ENCODE results near the gene PKN2. TPM values are rescaled to one million over a fixed set of nuclear protein-coding genes. Genes with fewer than 3 reads are reported as not detected.

The PKN2 gene
- polyA plus RNA-seq, 2 donors, result 14.0 to 22.4 TPM

DNA sequence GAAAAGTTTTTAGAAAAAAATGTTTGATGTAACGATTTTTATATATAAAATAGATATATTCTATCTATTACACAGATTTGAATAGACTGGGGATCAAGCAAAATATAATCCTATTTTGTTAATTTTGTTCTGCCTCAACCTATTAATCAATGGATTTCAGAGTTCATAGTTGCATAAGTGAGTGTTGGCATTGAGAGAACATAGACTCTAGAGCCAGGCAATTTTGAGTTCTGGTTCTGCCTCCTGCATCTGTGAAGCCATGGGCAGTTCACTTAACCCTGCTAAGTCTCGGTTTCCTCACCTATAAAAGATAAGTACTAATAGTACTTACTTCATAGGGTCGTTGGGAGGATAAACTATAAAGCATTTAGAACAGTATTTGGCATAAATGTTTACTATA, 13.6 kb upstream of the PKN2 start:
- no peak overlapping the region for H3K27ac ChIP-seq (ENCODE audit: low read depth in 2 of 2, low read length in 1 of 2)

DNA sequence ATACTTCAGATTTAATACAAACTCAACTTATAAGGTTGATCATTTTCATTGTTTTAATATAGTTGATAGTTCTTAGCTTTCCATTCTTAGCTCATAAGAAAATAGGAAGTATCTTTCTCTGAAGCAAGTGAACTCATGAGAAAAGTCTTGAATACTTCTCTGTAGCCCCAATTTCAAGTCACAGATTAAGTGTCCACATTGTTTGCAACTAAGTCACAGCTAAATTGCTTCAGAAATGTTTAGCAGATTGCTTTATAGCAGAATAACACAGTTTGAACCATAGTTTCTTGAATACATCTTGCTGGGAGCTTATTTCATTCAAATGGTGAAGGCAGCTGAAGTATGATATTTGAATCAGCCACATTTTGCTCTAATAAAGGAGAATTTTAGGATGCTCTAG, 10.6 kb upstream of the PKN2 start:
- H3K4me1 ChIP-seq (ENCODE audit: control insufficient read depth in 2 of 2, insufficient read depth in 2 of 2, low read length in 1 of 2), result no peaks in the 10 kb centered on the region
- no peaks in the 10 kb centered on the region for H3K27me3 ChIP-seq (ENCODE audit: control insufficient read depth in 1 of 2, insufficient read depth in 2 of 2, low read length in 2 of 2)
- H3K27ac ChIP-seq (ENCODE audit: low read depth in 2 of 2, low read length in 1 of 2), result no peak overlapping the region
- no peaks in the 10 kb centered on the region for H3K9me3 ChIP-seq (ENCODE audit: control insufficient read depth in 2 of 2, insufficient read depth in 1 of 2, low read depth in 1 of 2, low read length in 1 of 2)
- H3K4me3 ChIP-seq (ENCODE audit: low read depth in 1 of 2, low read length in 2 of 2), result no peak overlapping the region
- no peaks in the 10 kb centered on the region for H3K36me3 ChIP-seq (ENCODE audit: control insufficient read depth in 2 of 2, insufficient read depth in 2 of 2, low read length in 1 of 2)

More for the DNA sequence above, 13.6 kb upstream of the PKN2 start:
- Histone ChIP-seq H3K4me1 (ENCODE audit: control insufficient read depth in 2 of 2, insufficient read depth in 2 of 2, low read length in 1 of 2) (no peaks in the 10 kb centered on the region), H3K36me3 (ENCODE audit: control insufficient read depth in 2 of 2, insufficient read depth in 2 of 2, low read length in 1 of 2) (no peaks in the 10 kb centered on the region), H3K9me3 (ENCODE audit: control insufficient read depth in 2 of 2, insufficient read depth in 1 of 2, low read depth in 1 of 2, low read length in 1 of 2) (no peaks in the 10 kb centered on the region), H3K27me3 (ENCODE audit: control insufficient read depth in 1 of 2, insufficient read depth in 2 of 2, low read length in 2 of 2) (no peaks in the 10 kb centered on the region), H3K4me3 (ENCODE audit: low read depth in 1 of 2, low read length in 2 of 2) (no peak overlapping the region)
- WGBS, 2 donors, result 67 to 80% methylated on average over 3 of the region's 3 CpGs

DNA sequence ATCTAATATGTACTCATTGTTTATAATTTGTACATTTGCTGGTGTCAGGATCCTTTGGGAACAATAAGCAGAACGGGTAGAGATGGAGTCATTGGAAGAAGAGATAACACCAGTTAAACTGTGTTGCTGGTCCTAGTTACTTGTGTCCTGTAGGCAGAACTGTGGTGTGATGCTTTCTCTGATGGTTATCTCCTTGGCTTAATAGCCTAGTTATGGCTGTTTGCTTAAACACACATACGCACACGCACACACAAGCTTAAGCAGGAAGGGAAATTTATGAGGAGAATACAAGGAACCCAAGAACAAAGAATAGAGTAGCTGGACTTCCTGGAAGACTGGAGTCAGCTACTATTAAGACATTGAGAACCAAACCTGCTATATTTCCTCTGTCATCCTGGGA, 5.7 kb upstream of the PKN2 start:
- Histone ChIP-seq H3K9me3 (ENCODE audit: control insufficient read depth in 2 of 2, insufficient read depth in 1 of 2, low read depth in 1 of 2, low read length in 1 of 2) (no peaks in the 10 kb centered on the region), H3K4me1 (ENCODE audit: control insufficient read depth in 2 of 2, insufficient read depth in 2 of 2, low read length in 1 of 2) (peaks cover 0 to 2% of the 10 kb centered on the region in 2 donors), H3K36me3 (ENCODE audit: control insufficient read depth in 2 of 2, insufficient read depth in 2 of 2, low read length in 1 of 2) (no peaks in the 10 kb centered on the region), H3K4me3 (ENCODE audit: low read depth in 1 of 2, low read length in 2 of 2) (no peak overlapping the region), H3K27ac (ENCODE audit: low read depth in 2 of 2, low read length in 1 of 2) (no peak overlapping the region), H3K27me3 (ENCODE audit: control insufficient read depth in 1 of 2, insufficient read depth in 2 of 2, low read length in 2 of 2) (no peaks in the 10 kb centered on the region)
- 73 to 75% methylated on average over 3 of the region's 3 CpGs for WGBS, 2 donors

DNA sequence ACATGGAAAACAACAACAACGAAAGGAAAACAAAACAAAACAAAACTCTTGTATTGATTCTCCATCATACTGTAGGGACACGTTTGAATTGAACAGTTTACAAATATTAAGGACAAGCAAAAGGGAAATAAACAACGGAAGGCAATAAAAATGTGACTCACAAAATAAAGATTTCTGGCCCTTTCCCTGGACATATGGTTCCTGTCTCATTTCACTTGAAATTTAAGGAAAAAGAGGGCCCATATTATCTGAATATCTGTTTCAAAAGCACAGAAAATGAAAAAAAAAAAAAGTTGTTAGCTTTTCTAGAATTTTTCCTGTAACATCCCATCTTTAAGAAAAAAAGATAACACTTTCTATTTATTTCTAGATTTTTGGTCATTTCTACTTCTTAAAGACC, 3.6 kb upstream of the PKN2 start:
- 58 to 66% methylated on average over 3 of the region's 3 CpGs for WGBS, 2 donors
- Histone ChIP-seq H3K9me3 (ENCODE audit: control insufficient read depth in 2 of 2, insufficient read depth in 1 of 2, low read depth in 1 of 2, low read length in 1 of 2) (no peaks in the 10 kb centered on the region), H3K36me3 (ENCODE audit: control insufficient read depth in 2 of 2, insufficient read depth in 2 of 2, low read length in 1 of 2) (no peaks in the 10 kb centered on the region), H3K27me3 (ENCODE audit: control insufficient read depth in 1 of 2, insufficient read depth in 2 of 2, low read length in 2 of 2) (no peaks in the 10 kb centered on the region), H3K4me3 (ENCODE audit: low read depth in 1 of 2, low read length in 2 of 2) (no peak overlapping the region), H3K27ac (ENCODE audit: low read depth in 2 of 2, low read length in 1 of 2) (no peak overlapping the region), H3K4me1 (ENCODE audit: control insufficient read depth in 2 of 2, insufficient read depth in 2 of 2, low read length in 1 of 2) (peaks cover 0 to 2% of the 10 kb centered on the region in 2 donors)

DNA sequence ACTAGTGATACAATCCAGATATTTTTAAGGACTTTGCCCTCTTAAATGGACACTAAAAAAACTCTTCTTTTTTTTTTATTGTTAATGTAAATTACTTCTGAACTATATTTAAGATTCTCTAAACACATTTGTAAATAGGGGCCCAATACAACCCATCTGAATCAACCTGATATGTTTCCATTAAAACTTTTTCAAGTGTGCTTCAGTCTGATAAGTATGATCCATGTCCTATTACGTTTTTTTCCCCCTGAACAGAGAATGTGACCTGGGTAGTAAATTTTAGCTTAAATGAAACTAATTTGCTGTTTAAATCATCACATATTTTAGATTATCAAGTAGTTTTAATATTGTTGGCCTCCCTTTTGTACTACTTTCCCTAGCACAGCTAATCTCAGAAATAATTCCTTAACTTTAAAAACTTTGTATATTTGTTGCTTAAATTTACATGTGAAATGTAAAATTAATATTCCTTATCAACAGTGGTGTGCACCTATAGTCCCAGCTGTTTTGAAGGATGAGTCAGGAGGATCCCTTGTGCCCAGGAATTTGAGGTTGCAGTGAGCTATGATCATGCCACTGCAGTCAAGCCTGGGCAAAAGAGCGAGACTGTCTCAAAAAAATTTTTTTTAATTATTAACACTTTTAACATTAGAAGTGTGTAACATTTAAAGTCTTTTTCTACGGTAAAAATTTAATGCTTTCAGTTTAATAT, 3.0 kb upstream of the PKN2 start:
- peaks cover 0 to 2% of the 10 kb centered on the region in 2 donors for H3K4me1 ChIP-seq (ENCODE audit: control insufficient read depth in 2 of 2, insufficient read depth in 2 of 2, low read length in 1 of 2)
- no peaks in the 10 kb centered on the region for H3K36me3 ChIP-seq (ENCODE audit: control insufficient read depth in 2 of 2, insufficient read depth in 2 of 2, low read length in 1 of 2)
- no peaks in the 10 kb centered on the region for H3K9me3 ChIP-seq (ENCODE audit: control insufficient read depth in 2 of 2, insufficient read depth in 1 of 2, low read depth in 1 of 2, low read length in 1 of 2)
- 91 to 95% methylated on average over 3 of the region's 3 CpGs for WGBS, 2 donors
- H3K27me3 ChIP-seq (ENCODE audit: control insufficient read depth in 1 of 2, insufficient read depth in 2 of 2, low read length in 2 of 2), result no peaks in the 10 kb centered on the region
- H3K4me3 ChIP-seq (ENCODE audit: low read depth in 1 of 2, low read length in 2 of 2), result no peak overlapping the region
- H3K27ac ChIP-seq (ENCODE audit: low read depth in 2 of 2, low read length in 1 of 2), result no peak overlapping the region

DNA sequence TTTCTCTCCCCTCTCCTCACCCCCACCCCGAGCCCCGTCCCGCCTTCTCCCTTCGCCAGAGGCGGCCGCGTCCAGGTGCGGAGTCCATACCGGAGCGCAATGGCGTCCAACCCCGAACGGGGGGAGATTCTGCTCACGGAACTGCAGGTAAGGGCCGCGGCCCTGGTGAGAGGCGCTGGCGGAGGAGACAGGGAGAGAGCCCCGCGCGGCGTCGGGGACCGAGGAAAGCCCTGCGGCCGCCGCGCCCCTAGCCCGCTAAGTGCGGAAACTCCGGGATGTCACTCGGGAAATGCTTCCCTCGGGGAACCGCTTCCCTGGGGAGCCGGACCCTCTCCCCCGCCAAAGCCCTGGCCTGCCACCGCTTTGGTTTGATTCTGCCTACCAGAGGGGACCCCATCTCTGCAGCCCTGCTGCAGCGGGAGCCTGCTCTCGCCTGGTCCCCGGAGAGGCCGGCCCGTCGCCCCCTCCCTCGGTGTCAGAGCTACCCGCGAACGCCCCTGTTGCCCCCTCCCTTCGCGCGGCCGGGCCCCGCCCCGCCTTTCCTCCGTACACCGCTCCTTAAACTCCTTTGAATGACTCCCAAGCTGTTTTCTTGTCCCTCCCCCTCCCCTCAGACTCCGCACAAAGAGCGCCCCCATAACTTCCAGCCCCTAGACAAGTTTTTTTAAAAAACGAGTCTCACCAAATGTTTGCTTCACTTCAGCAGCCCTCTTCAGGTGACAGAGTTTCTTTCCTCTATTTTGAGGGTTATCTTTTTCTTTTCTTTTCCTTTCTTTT, 597 bp downstream of the PKN2 start:
- no peaks in the 10 kb centered on the region for H3K36me3 ChIP-seq (ENCODE audit: control insufficient read depth in 2 of 2, insufficient read depth in 2 of 2, low read length in 1 of 2)
- 0 to 1% methylated on average over 54 to 58 of the region's 58 CpGs for WGBS, 2 donors
- H3K4me1 ChIP-seq (ENCODE audit: control insufficient read depth in 2 of 2, insufficient read depth in 2 of 2, low read length in 1 of 2), result peaks cover 0 to 2% of the 10 kb centered on the region in 2 donors
- no peaks in the 10 kb centered on the region for H3K27me3 ChIP-seq (ENCODE audit: control insufficient read depth in 1 of 2, insufficient read depth in 2 of 2, low read length in 2 of 2)
- peak overlapping the region; percentile 96 to 97 for H3K4me3 ChIP-seq (ENCODE audit: low read depth in 1 of 2, low read length in 2 of 2)
- peak overlapping the region; percentile 98 for H3K27ac ChIP-seq (ENCODE audit: low read depth in 2 of 2, low read length in 1 of 2)
- no peaks in the 10 kb centered on the region for H3K9me3 ChIP-seq (ENCODE audit: control insufficient read depth in 2 of 2, insufficient read depth in 1 of 2, low read depth in 1 of 2, low read length in 1 of 2)

DNA sequence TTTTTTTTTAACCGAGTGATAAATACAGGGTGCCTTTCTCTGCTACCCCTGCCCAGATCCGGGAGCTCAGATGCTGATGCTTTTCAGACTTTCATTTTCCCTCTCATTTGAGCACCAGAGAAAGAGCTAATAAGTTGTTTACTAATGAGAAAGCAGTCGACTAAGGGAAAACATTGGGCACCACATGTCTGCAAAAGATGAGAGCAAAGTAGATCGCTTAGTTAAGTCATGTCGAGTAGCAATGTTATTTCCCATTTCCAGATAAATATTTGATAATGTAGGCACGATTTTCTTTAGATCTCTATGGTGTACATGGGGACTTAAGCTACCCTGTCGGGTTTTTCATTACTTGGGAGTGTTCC, 1.2 kb downstream of the PKN2 start:
- no peaks in the 10 kb centered on the region for H3K9me3 ChIP-seq (ENCODE audit: control insufficient read depth in 2 of 2, insufficient read depth in 1 of 2, low read depth in 1 of 2, low read length in 1 of 2)
- H3K36me3 ChIP-seq (ENCODE audit: control insufficient read depth in 2 of 2, insufficient read depth in 2 of 2, low read length in 1 of 2), result no peaks in the 10 kb centered on the region
- H3K4me1 ChIP-seq (ENCODE audit: control insufficient read depth in 2 of 2, insufficient read depth in 2 of 2, low read length in 1 of 2), result peaks cover 0 to 2% of the 10 kb centered on the region in 2 donors
- H3K27ac ChIP-seq (ENCODE audit: low read depth in 2 of 2, low read length in 1 of 2), result peak overlapping the region; percentile 98
- 0 to 1% methylated on average over 7 of the region's 7 CpGs for WGBS, 2 donors
- H3K27me3 ChIP-seq (ENCODE audit: control insufficient read depth in 1 of 2, insufficient read depth in 2 of 2, low read length in 2 of 2), result no peaks in the 10 kb centered on the region
- peak overlapping the region; percentile 96 to 97 for H3K4me3 ChIP-seq (ENCODE audit: low read depth in 1 of 2, low read length in 2 of 2)

DNA sequence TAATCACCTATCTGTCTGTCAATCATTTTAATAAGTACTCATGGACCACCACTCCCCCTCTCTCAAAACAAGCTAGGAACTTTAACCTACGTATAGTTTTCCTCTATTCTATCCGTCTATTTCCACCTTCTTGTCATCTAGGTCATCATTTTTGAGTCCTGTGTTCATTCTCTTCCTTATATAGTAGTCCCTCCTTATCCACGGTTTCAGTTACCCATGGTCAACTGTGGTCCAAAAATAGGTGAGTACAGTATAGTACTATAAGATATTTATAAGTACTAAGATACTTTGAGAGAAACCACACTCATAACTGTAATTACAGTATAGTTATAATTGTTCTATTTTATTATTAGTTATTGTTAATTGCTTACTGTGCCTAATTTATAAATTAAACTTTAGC, 7.5 kb downstream of the PKN2 start:
- H3K27ac ChIP-seq (ENCODE audit: low read depth in 2 of 2, low read length in 1 of 2), result no peak overlapping the region
- H3K36me3 ChIP-seq (ENCODE audit: control insufficient read depth in 2 of 2, insufficient read depth in 2 of 2, low read length in 1 of 2), result no peaks in the 10 kb centered on the region
- no peak overlapping the region for H3K4me3 ChIP-seq (ENCODE audit: low read depth in 1 of 2, low read length in 2 of 2)
- 80 to 83% methylated on average over 3 of the region's 3 CpGs for WGBS, 2 donors
- no peaks in the 10 kb centered on the region for H3K9me3 ChIP-seq (ENCODE audit: control insufficient read depth in 2 of 2, insufficient read depth in 1 of 2, low read depth in 1 of 2, low read length in 1 of 2)
- no peaks in the 10 kb centered on the region for H3K27me3 ChIP-seq (ENCODE audit: control insufficient read depth in 1 of 2, insufficient read depth in 2 of 2, low read length in 2 of 2)
- H3K4me1 ChIP-seq (ENCODE audit: control insufficient read depth in 2 of 2, insufficient read depth in 2 of 2, low read length in 1 of 2), result no peaks in the 10 kb centered on the region

DNA sequence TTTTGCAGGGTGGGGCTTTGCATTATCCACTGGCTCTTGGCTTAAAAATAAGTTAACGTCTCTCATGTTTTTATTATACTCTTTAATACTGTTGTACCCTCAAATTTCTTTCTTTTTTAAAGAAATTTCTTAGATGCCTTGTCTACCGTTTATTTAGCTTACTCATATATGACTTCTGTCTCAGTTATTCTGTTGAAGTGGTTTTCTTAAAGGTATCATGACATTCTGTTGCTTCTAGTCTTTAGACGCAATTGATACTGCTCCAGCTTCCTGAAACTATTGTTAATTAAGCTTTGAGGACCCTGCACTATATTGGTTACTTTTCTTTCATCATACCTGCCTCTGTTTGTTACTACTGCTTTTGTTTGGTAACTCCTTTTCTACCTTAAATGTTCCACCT, 11.7 kb downstream of the PKN2 start:
- Histone ChIP-seq H3K36me3 (ENCODE audit: control insufficient read depth in 2 of 2, insufficient read depth in 2 of 2, low read length in 1 of 2) (no peaks in the 10 kb centered on the region), H3K9me3 (ENCODE audit: control insufficient read depth in 2 of 2, insufficient read depth in 1 of 2, low read depth in 1 of 2, low read length in 1 of 2) (no peaks in the 10 kb centered on the region), H3K27me3 (ENCODE audit: control insufficient read depth in 1 of 2, insufficient read depth in 2 of 2, low read length in 2 of 2) (no peaks in the 10 kb centered on the region), H3K4me3 (ENCODE audit: low read depth in 1 of 2, low read length in 2 of 2) (no peak overlapping the region), H3K4me1 (ENCODE audit: control insufficient read depth in 2 of 2, insufficient read depth in 2 of 2, low read length in 1 of 2) (no peaks in the 10 kb centered on the region), H3K27ac (ENCODE audit: low read depth in 2 of 2, low read length in 1 of 2) (no peak overlapping the region)
- 80% methylated on average over 3 of the region's 3 CpGs for WGBS, 2 donors

DNA sequence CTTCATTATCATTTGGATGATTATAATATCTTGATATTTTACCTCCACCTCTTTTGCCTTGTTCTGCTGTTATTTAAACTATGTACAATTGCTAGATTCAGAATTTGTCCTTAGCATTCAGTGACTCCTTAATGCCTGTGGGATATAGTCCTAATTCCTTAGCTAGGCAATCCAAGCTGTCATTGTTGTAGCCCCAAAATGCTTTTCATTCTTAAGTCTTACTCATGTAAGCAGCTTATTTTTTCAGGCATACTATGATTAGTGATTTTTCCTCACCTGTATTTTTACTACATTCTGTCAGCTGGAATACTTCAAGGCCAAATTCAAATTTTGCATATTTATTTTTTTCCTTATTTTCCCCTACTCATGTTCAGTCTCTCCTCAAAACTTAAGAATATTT, 13.4 kb downstream of the PKN2 start:
- no peaks in the 10 kb centered on the region for H3K9me3 ChIP-seq (ENCODE audit: control insufficient read depth in 2 of 2, insufficient read depth in 1 of 2, low read depth in 1 of 2, low read length in 1 of 2)

More for the DNA sequence above, 13.4 kb downstream of the PKN2 start:
- no peak overlapping the region for H3K27ac ChIP-seq (ENCODE audit: low read depth in 2 of 2, low read length in 1 of 2)
- no peak overlapping the region for H3K4me3 ChIP-seq (ENCODE audit: low read depth in 1 of 2, low read length in 2 of 2)
- no peaks in the 10 kb centered on the region for H3K36me3 ChIP-seq (ENCODE audit: control insufficient read depth in 2 of 2, insufficient read depth in 2 of 2, low read length in 1 of 2)
- no peaks in the 10 kb centered on the region for H3K27me3 ChIP-seq (ENCODE audit: control insufficient read depth in 1 of 2, insufficient read depth in 2 of 2, low read length in 2 of 2)
- H3K4me1 ChIP-seq (ENCODE audit: control insufficient read depth in 2 of 2, insufficient read depth in 2 of 2, low read length in 1 of 2), result no peaks in the 10 kb centered on the region

Data from esophagus (tissue), 2 donors.